Measurements from ENCODE around the gene SDR9C7.

DNA sequence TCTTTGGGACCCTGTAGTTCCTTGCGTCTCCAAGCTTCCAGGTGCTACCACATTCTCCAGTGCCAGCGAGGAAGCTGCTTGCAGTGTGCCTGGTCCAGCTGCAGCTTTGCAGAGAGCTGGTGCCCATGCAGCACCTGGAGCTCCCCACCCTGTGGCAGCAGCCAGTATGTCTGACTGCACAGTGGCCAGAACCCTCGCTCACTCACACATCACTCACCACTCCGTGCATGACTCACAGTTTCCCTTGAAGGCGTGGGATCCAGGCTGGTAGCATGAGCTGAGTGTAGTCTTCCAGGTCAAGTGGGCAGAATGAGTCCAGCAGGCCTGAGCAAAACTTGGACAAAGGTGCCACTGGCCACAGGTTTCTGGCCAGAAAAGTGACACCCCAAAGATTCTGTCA, 33.6 kb downstream of the SDR9C7 start:
- TF ChIP-seq ZBTB20 (tag by site-specific recombination; IDR thresholded peaks at IDR 0.05) (no peak), ZNF639 (tag by site-specific recombination; IDR thresholded peaks at IDR 0.05) (no peak), ZNF707 (tag by site-specific recombination; IDR thresholded peaks at IDR 0.05) (no peak), KLF8 (tag by site-specific recombination; IDR thresholded peaks at IDR 0.05) (no peak)
- TF ChIP-seq, protein P1, sequence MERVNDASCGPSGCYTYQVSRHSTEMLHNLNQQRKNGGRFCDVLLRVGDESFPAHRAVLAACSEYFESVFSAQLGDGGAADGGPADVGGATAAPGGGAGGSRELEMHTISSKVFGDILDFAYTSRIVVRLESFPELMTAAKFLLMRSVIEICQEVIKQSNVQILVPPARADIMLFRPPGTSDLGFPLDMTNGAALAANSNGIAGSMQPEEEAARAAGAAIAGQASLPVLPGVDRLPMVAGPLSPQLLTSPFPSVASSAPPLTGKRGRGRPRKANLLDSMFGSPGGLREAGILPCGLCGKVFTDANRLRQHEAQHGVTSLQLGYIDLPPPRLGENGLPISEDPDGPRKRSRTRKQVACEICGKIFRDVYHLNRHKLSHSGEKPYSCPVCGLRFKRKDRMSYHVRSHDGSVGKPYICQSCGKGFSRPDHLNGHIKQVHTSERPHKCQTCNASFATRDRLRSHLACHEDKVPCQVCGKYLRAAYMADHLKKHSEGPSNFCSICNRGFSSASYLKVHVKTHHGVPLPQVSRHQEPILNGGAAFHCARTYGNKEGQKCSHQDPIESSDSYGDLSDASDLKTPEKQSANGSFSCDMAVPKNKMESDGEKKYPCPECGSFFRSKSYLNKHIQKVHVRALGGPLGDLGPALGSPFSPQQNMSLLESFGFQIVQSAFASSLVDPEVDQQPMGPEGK (tag by site-specific recombination; IDR thresholded peaks at IDR 0.05): no peak
- TF ChIP-seq, protein P2, sequence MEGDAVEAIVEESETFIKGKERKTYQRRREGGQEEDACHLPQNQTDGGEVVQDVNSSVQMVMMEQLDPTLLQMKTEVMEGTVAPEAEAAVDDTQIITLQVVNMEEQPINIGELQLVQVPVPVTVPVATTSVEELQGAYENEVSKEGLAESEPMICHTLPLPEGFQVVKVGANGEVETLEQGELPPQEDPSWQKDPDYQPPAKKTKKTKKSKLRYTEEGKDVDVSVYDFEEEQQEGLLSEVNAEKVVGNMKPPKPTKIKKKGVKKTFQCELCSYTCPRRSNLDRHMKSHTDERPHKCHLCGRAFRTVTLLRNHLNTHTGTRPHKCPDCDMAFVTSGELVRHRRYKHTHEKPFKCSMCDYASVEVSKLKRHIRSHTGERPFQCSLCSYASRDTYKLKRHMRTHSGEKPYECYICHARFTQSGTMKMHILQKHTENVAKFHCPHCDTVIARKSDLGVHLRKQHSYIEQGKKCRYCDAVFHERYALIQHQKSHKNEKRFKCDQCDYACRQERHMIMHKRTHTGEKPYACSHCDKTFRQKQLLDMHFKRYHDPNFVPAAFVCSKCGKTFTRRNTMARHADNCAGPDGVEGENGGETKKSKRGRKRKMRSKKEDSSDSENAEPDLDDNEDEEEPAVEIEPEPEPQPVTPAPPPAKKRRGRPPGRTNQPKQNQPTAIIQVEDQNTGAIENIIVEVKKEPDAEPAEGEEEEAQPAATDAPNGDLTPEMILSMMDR (tag by site-specific recombination; IDR thresholded peaks at IDR 0.05): no peak
